Brain microvascular endothelial cell (primary cell): Measurements from ENCODE around the gene UBQLN3.

ENCODE experiments used
- DNase-seq: peaks from one replicate; pipeline ENCODE4 v3.0.0-alpha.2; 2020
- H3K27ac ChIP-seq: fragments of 250-450 bp; sonication (Bioruptor Pico); 2 replicates; pipeline ENCODE4 v1.5.1; 2020; ENCODE audit warnings: mild to moderate bottlenecking, moderate library complexity
- H3K27me3 ChIP-seq: fragments of 250-450 bp; sonication (Bioruptor Pico); replicated peaks from 2 replicates; pipeline ENCODE4 v1.5.1; 2020; ENCODE audit warnings: mild to moderate bottlenecking
- H3K36me3 ChIP-seq: fragments of 250-450 bp; sonication (Bioruptor Pico); replicated peaks from 2 replicates; pipeline ENCODE4 v1.5.1; 2020; ENCODE audit warnings: mild to moderate bottlenecking
- H3K4me3 ChIP-seq: 2 replicates; pipeline ENCODE4 v1.5.1; 2011; ENCODE audit warnings: low read depth, mild to moderate bottlenecking, control low read depth, low read length, moderate library complexity
- in situ Hi-C: cut with HindIII; loops from 2 replicates; pipeline ENCODE4 v1.10.0; 2017; ENCODE audit warnings: low sequenced_read_pairs, low pct_ligation_motif_present
- TF ChIP-seq, protein P1 (sequence below): IDR thresholded peaks from 2 replicates; pipeline ENCODE4 v1.5.1; 2011; ENCODE audit warnings: low read depth, mild to moderate bottlenecking, moderate library complexity, low read length, control low read depth, inconsistent platforms; ENCODE audit errors: missing control alignments

UBQLN3 gene

DNA sequence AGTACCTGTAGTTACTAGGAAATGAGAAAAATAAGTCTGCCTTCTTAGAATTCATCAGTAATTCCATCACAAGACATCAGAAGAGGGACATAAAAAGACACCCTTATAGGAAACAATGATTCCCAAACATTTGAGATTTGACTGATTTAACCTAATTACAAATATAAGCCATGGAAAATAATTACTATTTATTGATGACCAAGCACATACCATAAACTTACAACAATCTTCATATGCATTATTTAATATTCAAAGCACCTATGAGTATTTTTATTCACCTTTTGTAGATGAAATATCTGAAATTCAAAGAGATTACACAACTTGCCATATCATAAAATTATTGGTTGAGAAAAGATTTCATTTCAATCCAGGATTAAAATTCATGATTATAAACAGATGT lies 35.8 kb downstream of the UBQLN3 start:
- Histone ChIP-seq H3K27me3 (no peaks in the 10 kb centered on the region), H3K36me3 (no peaks in the 10 kb centered on the region), H3K4me3 (no peak overlapping the region), H3K27ac (no peak overlapping the region)
- no peak for DNase-seq
- TF ChIP-seq, protein P1, sequence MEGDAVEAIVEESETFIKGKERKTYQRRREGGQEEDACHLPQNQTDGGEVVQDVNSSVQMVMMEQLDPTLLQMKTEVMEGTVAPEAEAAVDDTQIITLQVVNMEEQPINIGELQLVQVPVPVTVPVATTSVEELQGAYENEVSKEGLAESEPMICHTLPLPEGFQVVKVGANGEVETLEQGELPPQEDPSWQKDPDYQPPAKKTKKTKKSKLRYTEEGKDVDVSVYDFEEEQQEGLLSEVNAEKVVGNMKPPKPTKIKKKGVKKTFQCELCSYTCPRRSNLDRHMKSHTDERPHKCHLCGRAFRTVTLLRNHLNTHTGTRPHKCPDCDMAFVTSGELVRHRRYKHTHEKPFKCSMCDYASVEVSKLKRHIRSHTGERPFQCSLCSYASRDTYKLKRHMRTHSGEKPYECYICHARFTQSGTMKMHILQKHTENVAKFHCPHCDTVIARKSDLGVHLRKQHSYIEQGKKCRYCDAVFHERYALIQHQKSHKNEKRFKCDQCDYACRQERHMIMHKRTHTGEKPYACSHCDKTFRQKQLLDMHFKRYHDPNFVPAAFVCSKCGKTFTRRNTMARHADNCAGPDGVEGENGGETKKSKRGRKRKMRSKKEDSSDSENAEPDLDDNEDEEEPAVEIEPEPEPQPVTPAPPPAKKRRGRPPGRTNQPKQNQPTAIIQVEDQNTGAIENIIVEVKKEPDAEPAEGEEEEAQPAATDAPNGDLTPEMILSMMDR = no peak
- in situ Hi-C loops = no loop called here

DNA sequence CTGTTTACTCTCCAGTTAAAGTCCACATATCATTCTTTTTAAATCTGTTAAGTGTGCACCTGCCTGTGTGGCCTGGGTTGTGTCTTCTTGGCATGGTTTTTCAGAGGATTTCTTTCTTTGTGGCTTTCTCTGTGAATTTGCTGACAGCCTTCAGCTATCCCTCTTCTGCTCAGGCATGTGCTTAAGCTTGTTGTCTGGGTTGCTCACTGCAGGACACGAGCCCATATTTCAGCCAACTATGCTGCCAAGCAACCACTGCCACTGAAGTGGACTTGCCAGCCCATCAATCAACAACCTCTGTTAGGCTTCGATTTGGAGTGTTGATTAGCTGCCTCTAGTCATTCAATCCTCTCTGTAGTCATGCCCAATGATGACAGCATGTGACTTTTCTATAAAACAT lies 42.2 kb downstream of the UBQLN3 start:
- no peak overlapping the region for H3K27ac ChIP-seq
- no peaks in the 10 kb centered on the region for H3K27me3 ChIP-seq
- TF ChIP-seq, protein P1 = no peak
- no peak for DNase-seq
- H3K36me3 ChIP-seq = no peaks in the 10 kb centered on the region
- H3K4me3 ChIP-seq = no peak overlapping the region
- in situ Hi-C loops = no loop called here

DNA sequence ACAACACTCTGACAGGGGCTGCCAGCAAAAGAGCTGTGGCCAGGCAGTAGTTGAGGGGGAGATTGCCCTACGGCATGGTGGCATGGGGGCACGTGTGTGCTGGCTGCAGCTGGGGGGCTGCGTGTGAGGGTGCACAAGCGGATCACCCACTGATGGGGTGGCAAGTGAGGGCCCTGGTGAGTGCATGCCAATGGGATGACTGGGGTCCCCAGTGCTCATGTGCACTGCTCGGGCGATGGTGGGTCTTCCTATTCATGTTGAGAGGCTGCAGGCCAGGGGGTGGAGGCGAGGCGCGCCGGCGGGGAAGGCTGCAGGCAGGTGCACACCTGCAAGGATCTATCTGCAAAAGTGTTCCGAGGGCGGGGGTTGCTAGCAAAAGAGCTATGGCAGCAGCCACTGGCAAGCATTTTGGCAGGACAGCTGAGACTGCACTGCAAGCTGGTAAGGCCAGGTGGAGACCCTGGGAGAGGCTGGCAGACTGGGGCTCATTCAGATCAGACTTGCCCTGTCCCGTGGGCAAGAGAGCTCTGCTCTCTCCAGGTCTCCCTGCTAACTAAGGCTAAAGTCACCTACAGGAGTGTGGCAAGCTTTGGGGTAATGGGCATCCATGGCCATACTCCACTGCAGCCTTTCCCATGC lies 48.7 kb downstream of the UBQLN3 start:
- H3K27me3 ChIP-seq = no peaks in the 10 kb centered on the region
- H3K27ac ChIP-seq = no peak overlapping the region
- no peak for DNase-seq
- no peaks in the 10 kb centered on the region for H3K36me3 ChIP-seq
- H3K4me3 ChIP-seq = no peak overlapping the region
- in situ Hi-C loops = no loop called here
- TF ChIP-seq, protein P1 = no peak
